GM21423 (cell line): ENCODE measurements around the gene CDH13.

Source experiments
- ATAC-seq: cut with Tn5 transposase; IDR thresholded peaks from one replicate; pipeline ENCODE4 v1.9.1; 2021; ENCODE audit warnings: mild to moderate bottlenecking, moderate library complexity; ENCODE audit not compliant: unreplicated experiment

Gene CDH13

DNA sequence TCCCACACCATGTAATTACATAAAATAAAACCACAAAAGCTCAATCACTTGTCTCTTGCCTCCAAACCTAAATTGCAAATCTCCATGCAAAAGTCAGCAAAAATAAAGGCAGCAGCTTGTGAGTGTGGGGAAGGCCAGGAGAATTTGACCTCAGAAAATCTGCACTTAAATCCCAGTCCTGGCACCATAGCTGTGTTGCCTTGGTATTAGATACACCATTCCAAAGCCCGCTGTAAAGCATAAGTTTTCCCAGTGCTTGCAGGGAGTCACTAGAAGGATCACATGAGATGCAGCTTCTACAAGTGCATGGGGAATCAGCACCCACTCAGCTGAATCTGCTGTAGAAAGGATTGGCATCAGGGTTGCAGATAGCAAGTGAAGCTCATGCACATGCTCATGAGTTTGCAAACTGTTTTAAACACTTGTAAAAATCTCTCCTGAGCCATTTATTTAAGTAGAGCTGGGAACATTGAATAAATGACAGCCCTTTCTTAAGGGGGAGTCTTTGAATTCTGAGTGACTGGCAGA is 686.0 kb downstream of the CDH13 start:
- no peak for ATAC-seq

DNA sequence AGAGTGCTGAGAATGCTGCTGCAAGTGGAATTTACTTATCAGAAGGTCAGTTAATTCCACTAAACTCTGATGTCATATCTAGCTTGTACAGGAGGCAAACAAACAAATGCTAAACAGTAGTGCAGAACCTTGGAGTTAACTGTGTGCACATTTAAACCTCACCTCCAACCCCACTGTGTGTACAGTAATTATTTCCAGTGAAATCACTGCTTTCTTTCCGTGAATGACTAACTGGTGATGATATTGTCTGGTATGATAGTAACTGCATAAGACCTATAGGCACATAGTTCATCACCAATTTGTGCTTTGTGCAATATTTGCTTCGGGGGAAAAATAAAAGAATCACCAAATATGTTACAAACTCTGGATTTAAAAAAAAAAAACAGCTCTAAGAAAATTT is 688.5 kb downstream of the CDH13 start:
- no peak for ATAC-seq

GRCh38 chr16:83316458-83316857 is 689.7 kb downstream of the CDH13 start:
- ATAC-seq = no peak

DNA sequence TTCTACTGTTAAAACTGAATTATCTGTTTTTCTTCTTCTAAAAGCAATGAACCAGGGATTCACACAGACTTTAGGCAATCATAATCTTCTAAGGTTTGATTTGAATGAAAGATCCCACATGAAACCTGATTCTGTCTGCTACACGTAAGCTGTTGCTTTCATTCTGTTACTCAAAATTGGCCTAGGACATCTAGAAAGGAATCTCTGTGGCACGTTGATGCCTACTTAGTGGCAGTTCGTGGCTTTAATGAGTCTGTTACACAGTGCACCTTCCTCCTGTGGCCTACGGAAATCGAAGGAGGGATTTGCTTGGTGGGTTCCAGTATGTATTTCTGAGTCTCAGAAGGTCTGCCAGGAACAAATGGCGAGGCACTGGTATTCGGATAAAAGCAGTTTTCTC is 691.6 kb downstream of the CDH13 start:
- ATAC-seq = no peak

DNA sequence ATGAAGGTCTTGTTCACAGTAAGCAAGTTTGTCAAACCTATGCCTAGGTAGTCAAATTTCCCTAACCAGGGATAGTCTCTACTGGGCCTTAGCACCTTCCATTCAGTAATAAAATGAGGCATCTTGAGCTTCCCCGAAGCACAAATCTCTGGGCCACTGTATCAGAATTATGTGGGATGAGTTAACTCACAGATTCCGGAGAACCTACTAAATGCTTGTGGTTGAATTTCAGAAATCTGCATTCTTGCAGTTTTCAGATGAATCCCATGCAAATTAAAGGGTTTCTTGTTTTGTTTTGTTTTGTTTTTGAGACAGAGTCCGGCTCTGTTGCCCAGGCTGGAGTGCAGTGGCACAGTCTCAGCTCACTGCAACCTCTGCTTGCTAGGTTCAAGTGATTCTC is 702.2 kb downstream of the CDH13 start:
- ATAC-seq = no peak

DNA sequence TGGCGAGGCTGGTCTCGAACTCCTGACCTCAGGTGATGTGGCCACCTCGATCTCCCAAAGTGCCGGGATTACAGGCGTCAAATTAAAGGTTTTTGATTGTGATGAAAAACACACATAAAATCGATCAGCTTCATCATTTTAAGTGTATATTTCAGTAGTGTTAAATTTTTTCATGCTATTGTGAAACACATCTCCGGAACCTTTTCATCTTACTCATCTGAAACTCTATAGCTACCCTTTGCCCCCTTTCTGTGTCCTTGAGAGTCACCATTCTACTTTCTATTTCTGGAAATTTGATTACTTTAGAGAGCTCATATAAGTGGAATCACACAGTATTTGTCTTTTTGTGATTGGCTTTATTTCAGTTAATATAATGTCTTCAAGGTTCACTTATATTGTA is 702.7 kb downstream of the CDH13 start:
- no peak for ATAC-seq

- no peak for ATAC-seq
These were observed 703.5 kb downstream of the CDH13 start for GRCh38 chr16:83330251-83330650.

GRCh38 chr16:83335076-83335475 is 708.3 kb downstream of the CDH13 start:
- ATAC-seq = no peak

DNA sequence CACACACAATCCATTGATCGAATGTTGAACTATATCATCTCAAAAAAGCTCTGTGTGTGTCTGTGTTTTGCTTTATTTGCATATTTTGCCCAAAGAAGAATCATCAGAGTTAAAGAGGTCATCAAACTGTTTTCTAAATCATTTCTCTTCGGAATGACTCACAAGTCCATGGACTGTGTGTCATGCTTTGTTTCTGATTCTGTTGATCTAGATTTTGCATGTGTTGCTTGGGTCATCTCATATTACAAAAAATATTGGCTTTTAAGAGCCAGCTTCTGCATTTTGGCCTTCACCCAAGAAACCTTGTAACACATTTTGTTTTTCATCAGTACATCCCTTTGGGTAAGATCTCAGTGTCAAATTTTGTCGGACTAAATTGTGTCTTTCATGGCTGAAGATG is 709.8 kb downstream of the CDH13 start:
- ATAC-seq = no peak

GRCh38 chr16:83338138-83338537 is 711.4 kb downstream of the CDH13 start:
- ATAC-seq = no peak

GRCh38 chr16:83338941-83339340 is 712.2 kb downstream of the CDH13 start:
- no peak for ATAC-seq

- no peak for ATAC-seq
These were observed 717.2 kb downstream of the CDH13 start for GRCh38 chr16:83343935-83344366.

DNA sequence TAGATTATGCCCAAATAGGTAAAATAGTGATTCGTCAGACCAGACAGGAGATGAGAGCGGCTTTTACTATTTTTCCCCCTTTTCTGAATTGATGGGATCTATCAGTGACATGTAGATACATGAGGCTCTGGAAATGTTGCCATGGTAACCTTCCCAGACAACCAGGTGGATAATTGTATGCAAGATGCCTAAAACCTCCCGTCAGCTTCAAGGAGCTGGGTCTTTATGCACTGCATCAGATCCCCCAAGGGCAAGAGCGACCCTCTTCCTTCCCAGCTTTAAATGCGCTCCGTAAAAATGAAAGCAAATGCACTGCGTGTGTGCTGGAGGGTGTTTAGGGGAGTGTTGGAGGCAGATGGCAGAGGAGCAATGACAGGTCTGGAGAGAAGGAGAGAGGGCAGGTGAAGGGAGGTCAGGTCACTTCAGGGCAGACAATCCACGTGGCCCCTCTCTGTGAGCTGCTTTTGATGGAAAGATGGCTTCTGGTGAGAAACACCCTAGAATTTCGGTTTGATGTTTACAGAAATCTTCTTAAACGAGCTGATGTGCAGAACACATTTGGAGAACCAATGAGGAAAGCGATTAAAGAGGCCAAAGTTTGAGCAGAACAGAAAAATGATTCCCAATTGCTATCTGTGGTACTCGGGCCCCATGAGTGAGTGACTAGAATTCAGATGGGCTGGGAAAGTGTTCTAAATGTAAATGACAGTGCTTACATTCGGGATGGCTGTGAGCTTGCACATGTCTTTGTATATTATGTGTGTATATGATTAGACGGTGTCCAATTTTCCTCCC is 719.3 kb downstream of the CDH13 start:
- ATAC-seq = no peak

DNA sequence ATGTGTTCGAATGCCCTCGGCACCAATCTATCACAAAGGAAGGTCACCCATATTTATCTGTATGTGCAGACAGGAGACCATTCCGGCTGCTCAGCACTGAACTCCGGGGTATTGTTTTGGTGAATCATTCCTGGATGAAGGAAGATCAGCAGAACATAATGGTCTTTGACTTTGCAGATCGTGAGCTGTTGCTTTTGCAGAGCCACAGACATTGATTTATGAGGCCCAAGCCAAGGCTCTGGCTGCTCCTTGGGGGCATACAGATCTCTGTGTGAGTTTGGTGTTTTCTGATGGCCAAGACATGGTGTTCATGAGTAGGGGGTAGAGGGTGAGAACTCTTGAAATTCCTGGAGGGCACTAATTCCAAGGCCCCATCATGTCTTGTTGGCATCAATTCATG is 722.2 kb downstream of the CDH13 start:
- ATAC-seq = no peak

DNA sequence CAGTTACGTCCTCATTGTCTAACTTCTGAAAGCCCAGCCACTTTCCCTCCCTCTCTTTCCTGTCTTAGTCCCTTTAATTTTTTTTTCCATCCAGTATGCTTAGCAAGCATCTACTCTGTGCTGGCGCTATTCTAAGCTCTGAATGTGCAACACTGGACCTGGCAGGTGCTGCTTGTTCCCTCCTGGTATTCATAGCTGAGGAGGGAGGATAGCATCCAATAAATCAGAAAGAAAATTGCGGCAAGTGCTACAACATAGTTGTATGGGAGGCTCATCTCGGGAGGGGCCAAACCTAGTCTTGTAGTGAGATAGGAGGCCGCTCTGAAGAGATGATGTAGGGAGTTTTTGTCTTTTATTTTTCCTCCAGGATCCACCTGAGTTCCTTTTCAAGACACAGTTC is 723.7 kb downstream of the CDH13 start:
- no peak for ATAC-seq

DNA sequence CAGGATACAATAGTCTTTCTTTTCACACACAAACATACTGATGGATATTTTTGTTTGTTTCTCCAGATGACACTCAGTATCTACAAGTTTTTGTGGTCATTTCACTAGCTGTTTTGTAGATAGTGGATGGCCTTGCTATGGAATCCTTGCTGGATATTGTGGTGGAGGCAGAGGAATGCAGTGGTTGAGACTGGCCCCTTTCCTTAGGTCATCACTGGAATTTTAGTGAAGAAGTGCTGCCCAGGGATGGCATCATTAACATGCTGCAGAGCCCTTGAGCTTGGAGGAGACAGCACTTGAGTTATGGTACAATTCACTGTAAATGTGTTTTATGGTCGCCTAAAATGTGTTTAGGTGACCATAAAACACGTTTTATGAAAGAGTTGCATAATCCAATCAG is 725.1 kb downstream of the CDH13 start:
- no peak for ATAC-seq

- ATAC-seq = no peak
These were observed 726.5 kb downstream of the CDH13 start for GRCh38 chr16:83353241-83353640.

DNA sequence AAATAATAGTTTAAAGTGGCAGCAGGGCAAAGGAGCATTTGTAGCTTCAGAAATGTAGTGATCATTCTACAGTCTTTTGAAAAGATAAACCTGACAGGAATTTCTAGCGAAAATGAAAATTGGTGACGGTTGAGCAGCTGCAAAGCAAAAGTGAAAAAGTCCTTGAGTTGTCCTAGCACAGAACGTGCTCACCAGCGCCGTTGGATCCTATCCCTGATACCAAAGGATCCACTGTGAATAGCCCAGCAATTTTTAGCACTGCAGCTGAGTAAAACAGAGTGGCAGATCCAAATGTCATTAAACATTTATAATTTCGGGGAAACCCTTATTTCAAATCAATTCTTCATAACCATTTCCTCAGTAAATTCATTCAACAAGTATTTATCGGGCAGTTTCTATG is 727.2 kb downstream of the CDH13 start:
- ATAC-seq = no peak

DNA sequence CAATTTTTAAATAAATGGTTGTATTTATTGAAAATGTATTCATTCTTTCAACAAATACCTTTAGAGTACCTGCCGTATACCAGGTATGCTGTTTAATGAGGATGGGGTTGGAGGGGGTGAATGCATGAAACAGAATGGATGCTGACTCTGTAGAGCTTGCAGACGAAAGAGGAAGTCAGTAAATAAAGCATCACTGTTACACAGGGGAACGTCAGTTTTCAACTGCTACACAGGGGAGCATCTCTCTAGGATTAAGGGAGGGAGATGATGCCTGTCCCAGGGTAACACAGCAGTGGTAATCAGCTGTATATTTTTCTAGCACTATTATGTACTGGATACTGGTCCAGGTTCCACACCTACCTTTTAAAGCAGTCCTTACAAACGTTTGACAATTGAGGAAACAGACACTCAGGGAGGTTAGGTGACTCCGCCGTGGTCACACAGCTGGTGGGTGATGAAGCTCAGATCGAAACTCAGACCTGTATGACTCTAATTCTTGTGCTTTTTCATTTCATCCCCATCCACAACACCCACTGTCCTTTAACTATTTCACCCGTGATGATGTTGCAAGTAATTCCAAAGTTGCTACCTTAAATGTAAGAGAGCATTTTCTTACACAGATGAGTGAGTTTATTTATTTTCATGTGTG is 728.9 kb downstream of the CDH13 start:
- no peak for ATAC-seq

GRCh38 chr16:83356266-83356665 is 729.5 kb downstream of the CDH13 start:
- no peak for ATAC-seq

GRCh38 chr16:83356986-83357385 is 730.2 kb downstream of the CDH13 start:
- no peak for ATAC-seq

- no peak for ATAC-seq
These were observed 736.8 kb downstream of the CDH13 start for GRCh38 chr16:83363521-83363920.
